C4-2B (cell line): ENCODE data around the gene ARHGAP10.

Experiments
- H3K27ac ChIP-seq: fragments of 450-650 bp; 2 replicates; pipeline ENCODE4 v1.5.1; 2017
- CTCF ChIP-seq: fragments of 450-650 bp; conservative IDR thresholded peaks from 2 replicates; pipeline ENCODE4 v1.5.1; 2017; ENCODE audit warnings: mild to moderate bottlenecking
- ZFX ChIP-seq: fragments of 450-650 bp; IDR thresholded peaks from 2 replicates; pipeline ENCODE4 v1.6.1; 2017

Gene ARHGAP10

DNA sequence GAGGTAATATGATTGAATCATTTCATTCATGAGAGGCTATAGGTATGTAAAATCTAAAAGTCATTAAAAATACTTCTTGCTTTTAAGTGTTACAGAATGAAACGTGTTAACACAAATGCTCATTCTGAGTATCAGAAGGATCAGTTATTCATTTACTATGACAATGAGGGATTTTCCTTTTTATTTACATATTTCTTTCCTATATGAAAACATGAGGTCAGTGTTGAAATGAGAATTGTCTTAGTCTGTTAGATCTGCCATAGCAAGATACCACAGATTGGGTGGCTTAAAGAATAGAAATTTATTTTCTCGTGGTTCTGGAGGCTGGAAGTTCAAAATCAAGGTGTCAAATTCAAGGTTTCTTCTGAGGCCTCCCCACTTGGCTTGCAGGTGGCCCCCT lies 181.2 kb downstream of the ARHGAP10 start:
- H3K27ac ChIP-seq: no peak overlapping the region
- TF ChIP-seq ZFX (no peak), CTCF (no peak)

- TF ChIP-seq CTCF (no peak), ZFX (no peak)
- H3K27ac ChIP-seq: peak overlapping the region; percentile 38; the same call in 1 of the 2 replicates
These were observed 184.5 kb downstream of the ARHGAP10 start for GRCh38 chr4:147916351-147916750.

- TF ChIP-seq ZFX (no peak), CTCF (no peak)
- no peak overlapping the region for H3K27ac ChIP-seq
These were observed 191.5 kb downstream of the ARHGAP10 start for GRCh38 chr4:147923381-147923780.

GRCh38 chr4:147923854-147924253 lies 192.0 kb downstream of the ARHGAP10 start:
- H3K27ac ChIP-seq: no peak overlapping the region
- no peak for TF ChIP-seq ZFX
- no peak for TF ChIP-seq CTCF

- no peak overlapping the region for H3K27ac ChIP-seq
- no peak for TF ChIP-seq ZFX
- peak; percentile 80 for TF ChIP-seq CTCF
These were observed 192.9 kb downstream of the ARHGAP10 start for GRCh38 chr4:147924604-147925412.

DNA sequence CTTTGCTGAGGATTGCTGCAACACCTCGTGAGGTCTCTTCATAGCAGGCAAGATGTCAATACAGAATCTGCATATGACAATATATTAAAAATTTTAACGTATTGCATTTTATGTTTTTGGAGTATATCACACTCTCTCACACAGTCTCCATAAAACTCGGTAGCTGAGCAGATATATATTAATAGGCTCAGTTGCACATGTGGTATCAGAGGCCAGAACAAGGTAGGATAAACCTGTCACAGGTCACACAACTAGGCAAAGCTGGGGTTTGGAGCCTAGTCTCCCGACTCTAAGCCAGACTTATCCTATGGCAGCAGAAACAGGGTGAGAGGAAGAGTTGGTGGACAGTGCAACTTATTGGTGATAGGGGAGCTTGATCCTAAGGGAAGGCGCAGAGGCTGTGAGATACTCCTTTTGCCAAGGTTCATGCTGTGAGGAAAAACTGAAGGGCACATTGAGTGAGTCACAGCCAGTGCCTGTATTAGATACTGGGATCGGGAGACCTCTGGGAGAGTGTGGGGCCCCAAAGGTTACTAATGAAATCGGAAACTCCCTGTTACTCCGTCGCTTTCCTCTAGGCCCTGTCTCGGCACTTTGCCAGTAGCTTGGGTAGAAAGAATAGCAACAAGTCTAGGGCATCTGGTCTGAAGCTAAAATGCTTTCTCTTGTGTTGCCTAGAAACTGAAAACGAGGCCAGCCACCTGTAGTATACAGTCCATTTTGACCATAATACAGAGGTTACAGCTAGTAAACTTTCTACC lies 195.7 kb downstream of the ARHGAP10 start:
- TF ChIP-seq ZFX (no peak), CTCF (no peak)
- H3K27ac ChIP-seq: peak overlapping the region; percentile 74

- TF ChIP-seq ZFX: no peak
- TF ChIP-seq CTCF: no peak
- peak overlapping the region; percentile 74; the same call in 1 of the 2 replicates for H3K27ac ChIP-seq
These were observed 196.5 kb downstream of the ARHGAP10 start for GRCh38 chr4:147928400-147928799.
